ENCODE data around the gene MAP3K13.

MAP3K13 gene

GRCh38 chr3:185521349-185522138 lies 158.6 kb downstream of the MAP3K13 start:
- TF ChIP-seq, protein P1, sequence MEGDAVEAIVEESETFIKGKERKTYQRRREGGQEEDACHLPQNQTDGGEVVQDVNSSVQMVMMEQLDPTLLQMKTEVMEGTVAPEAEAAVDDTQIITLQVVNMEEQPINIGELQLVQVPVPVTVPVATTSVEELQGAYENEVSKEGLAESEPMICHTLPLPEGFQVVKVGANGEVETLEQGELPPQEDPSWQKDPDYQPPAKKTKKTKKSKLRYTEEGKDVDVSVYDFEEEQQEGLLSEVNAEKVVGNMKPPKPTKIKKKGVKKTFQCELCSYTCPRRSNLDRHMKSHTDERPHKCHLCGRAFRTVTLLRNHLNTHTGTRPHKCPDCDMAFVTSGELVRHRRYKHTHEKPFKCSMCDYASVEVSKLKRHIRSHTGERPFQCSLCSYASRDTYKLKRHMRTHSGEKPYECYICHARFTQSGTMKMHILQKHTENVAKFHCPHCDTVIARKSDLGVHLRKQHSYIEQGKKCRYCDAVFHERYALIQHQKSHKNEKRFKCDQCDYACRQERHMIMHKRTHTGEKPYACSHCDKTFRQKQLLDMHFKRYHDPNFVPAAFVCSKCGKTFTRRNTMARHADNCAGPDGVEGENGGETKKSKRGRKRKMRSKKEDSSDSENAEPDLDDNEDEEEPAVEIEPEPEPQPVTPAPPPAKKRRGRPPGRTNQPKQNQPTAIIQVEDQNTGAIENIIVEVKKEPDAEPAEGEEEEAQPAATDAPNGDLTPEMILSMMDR (conservative IDR thresholded peaks at IDR 0.05; ENCODE audit: low read length) = no peak
- DNase-seq (ENCODE audit: low read depth) = no peak
- no peak overlapping the region for H3K4me3 ChIP-seq (ENCODE audit: low read length)

DNA sequence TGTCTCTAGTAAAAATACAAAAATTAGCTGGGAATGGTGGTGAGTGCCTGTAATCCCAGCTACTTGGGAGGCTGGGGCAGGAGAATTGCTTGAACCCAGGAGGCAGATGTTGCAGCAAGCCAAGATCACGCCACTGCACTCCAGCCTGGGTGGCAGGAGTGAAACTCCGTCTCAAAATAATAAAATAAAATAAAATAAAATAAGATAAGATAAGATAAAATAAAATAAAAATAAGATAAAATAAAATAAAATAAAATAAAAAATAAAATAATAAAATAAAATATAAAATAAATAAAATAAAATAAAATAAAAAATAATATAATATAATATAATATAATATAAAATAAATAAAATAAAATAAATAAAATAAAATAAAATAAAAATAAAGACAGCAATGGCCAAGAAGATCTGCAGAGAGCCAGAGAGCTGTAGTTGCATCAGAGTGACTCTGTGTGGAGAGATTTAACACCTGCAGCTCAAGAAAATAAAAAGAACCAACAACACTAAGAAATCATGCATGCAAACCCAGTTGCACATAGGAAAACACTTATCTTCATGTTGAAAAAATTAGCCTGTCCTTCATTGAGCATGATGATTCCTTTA lies 163.5 kb downstream of the MAP3K13 start:
- TF ChIP-seq, protein P1 (conservative IDR thresholded peaks at IDR 0.05; ENCODE audit: low read length) = no peak
- no peak overlapping the region for H3K4me3 ChIP-seq (ENCODE audit: low read length)
- DNase-seq (ENCODE audit: low read depth) = no peak

- no peak for DNase-seq (ENCODE audit: low read depth)
- H3K4me3 ChIP-seq (ENCODE audit: low read length) = no peak overlapping the region
- TF ChIP-seq, protein P1 (conservative IDR thresholded peaks at IDR 0.05; ENCODE audit: low read length) = no peak
Observed at GRCh38 chr3:185527364-185527763, 164.4 kb downstream of the MAP3K13 start.

DNA sequence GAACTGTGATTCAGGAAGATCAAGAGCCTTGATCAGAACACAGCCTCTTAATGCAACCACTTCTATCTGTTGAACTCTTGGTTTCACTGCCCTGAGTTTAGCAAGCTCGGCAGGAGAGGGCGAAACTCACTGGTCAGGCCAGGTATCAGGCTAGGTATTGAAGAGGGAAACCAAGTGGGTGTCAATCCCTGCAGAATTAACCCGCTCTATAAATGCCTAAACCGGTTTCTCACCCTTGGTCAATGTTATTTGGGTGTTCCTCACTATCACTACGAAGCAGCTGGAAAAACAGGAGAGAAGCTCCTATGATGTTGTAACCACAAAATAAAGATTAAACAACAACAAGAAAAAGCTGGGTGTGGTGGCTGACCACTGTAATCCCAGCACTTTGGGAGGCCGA lies 165.6 kb downstream of the MAP3K13 start:
- no peak overlapping the region for H3K4me3 ChIP-seq (ENCODE audit: low read length)
- no peak for DNase-seq (ENCODE audit: low read depth)
- TF ChIP-seq, protein P1 (conservative IDR thresholded peaks at IDR 0.05; ENCODE audit: low read length) = no peak

GRCh38 chr3:185530856-185531255 lies 167.9 kb downstream of the MAP3K13 start:
- H3K4me3 ChIP-seq (ENCODE audit: low read length) = no peak overlapping the region
- DNase-seq (ENCODE audit: low read depth) = no peak
- TF ChIP-seq, protein P1 (conservative IDR thresholded peaks at IDR 0.05; ENCODE audit: low read length) = no peak

GRCh38 chr3:185532901-185533300 lies 170.0 kb downstream of the MAP3K13 start:
- TF ChIP-seq, protein P1 (conservative IDR thresholded peaks at IDR 0.05; ENCODE audit: low read length) = no peak
- DNase-seq (ENCODE audit: low read depth) = no peak
- no peak overlapping the region for H3K4me3 ChIP-seq (ENCODE audit: low read length)

GRCh38 chr3:185534511-185534910 lies 171.6 kb downstream of the MAP3K13 start:
- no peak overlapping the region for H3K4me3 ChIP-seq (ENCODE audit: low read length)
- TF ChIP-seq, protein P1 (conservative IDR thresholded peaks at IDR 0.05; ENCODE audit: low read length) = no peak
- DNase-seq (ENCODE audit: low read depth) = no peak

Data from AG10803 (cell line).